IMR-90 (cell line): Measurements from ENCODE around the gene MASP2. TPM values are rescaled to one million over a fixed set of nuclear protein-coding genes. Genes with fewer than 3 reads are reported as not detected.
A peak's percentile ranks its signal among the peaks of the same experiment; 100 is the strongest.

ENCODE experiments used
- ATAC-seq: fragments of 200-7000 bp; cut with Tn5 transposase; 2 replicates; pipeline ENCODE4 v1.9.1; 2020; ENCODE audit warnings: low read depth, mild to moderate bottlenecking, moderate library complexity
- BruUV-seq: library from RNA; stranded (reverse); fragments of 400-500 nt; replicated peaks from 2 replicates; lab custom pipeline; 2021; lab: Mats Ljungman, UMichigan
- CTCF ChIA-PET: fragments of 300-600 bp; formaldehyde crosslinking; extraction: SDS; loops from one replicate; lab custom pipeline; 2021; ENCODE audit warnings: antibody characterized with exemption; lab: Yijun Ruan, JAX
- POLR2A ChIA-PET: fragments of 300-600 bp; sonication (Branson Sonifier 250); formaldehyde crosslinking; loops from one replicate; lab custom pipeline; 2022; ENCODE audit warnings: antibody characterized with exemption; ENCODE audit not compliant: unreplicated experiment; lab: Charles Lee
- DNase-seq: peaks from one replicate; pipeline ENCODE4 v3.0.0; 2013
- H2AFZ ChIP-seq: replicated peaks from 2 replicates; pipeline ENCODE3; 2013; ENCODE audit warnings: low read length, mild to moderate bottlenecking; ENCODE audit not compliant: poor library complexity
- H2AK5ac ChIP-seq: 2 replicates; pipeline ENCODE4 v1.6.1; 2013; ENCODE audit warnings: low read depth, low read length, inconsistent platforms
- H2AK9ac ChIP-seq: replicated peaks from 2 replicates; pipeline ENCODE3; 2013; ENCODE audit warnings: mild to moderate bottlenecking, low read depth, low read length, moderate library complexity; ENCODE audit not compliant: poor library complexity
- H2BK120ac ChIP-seq: 2 replicates; pipeline ENCODE4 v1.6.1; 2013; ENCODE audit warnings: low read depth, low read length, inconsistent platforms
- H2BK15ac ChIP-seq: 3 replicates; pipeline ENCODE4 v1.6.1; 2013; ENCODE audit warnings: low read depth, low read length, inconsistent platforms
- H2BK20ac ChIP-seq: 2 replicates; pipeline ENCODE4 v1.6.1; 2013; ENCODE audit warnings: low read depth, mild to moderate bottlenecking, inconsistent platforms, low read length, moderate library complexity
- H2BK5ac ChIP-seq: 2 replicates; pipeline ENCODE4 v1.6.1; 2013; ENCODE audit warnings: mild to moderate bottlenecking, low read depth, low read length, inconsistent platforms; ENCODE audit not compliant: poor library complexity, severe bottlenecking
- H3K14ac ChIP-seq: replicated peaks from 2 replicates; pipeline ENCODE4 v1.6.1; 2013; ENCODE audit warnings: low read depth, low read length, inconsistent platforms
- H3K18ac ChIP-seq: 2 replicates; pipeline ENCODE4 v1.6.1; 2013; ENCODE audit warnings: low read depth, low read length, control low read depth
- H3K23ac ChIP-seq: 2 replicates; pipeline ENCODE4 v1.6.1; 2013; ENCODE audit warnings: low read depth, low read length, inconsistent platforms
- H3K27ac ChIP-seq: 2 replicates; pipeline ENCODE4 v1.5.1; 2013; ENCODE audit warnings: mild to moderate bottlenecking, control low read depth, low read length; ENCODE audit not compliant: insufficient read depth
- H3K27me3 ChIP-seq: 2 replicates; pipeline ENCODE4 v1.6.1; 2013; ENCODE audit warnings: low read length; ENCODE audit not compliant: control insufficient read depth, insufficient read depth
- H3K36me3 ChIP-seq: 2 replicates; pipeline ENCODE4 v1.6.1; 2013; ENCODE audit warnings: low read length, mixed read lengths; ENCODE audit not compliant: control insufficient read depth, insufficient read depth
- H3K4ac ChIP-seq: 2 replicates; pipeline ENCODE4 v1.6.1; 2013; ENCODE audit warnings: low read depth, low read length, inconsistent platforms
- H3K4me1 ChIP-seq: 2 replicates; pipeline ENCODE4 v1.6.1; 2013; ENCODE audit warnings: low read length, mixed read lengths; ENCODE audit not compliant: control insufficient read depth, insufficient read depth
- H3K4me2 ChIP-seq: 2 replicates; pipeline ENCODE4 v1.6.1; 2013; ENCODE audit warnings: low read depth, mild to moderate bottlenecking, control low read depth, low read length, moderate library complexity
- H3K4me3 ChIP-seq: 2 replicates; pipeline ENCODE4 v1.5.1; 2013; ENCODE audit warnings: low read depth, mild to moderate bottlenecking, control low read depth, low read length, moderate library complexity; ENCODE audit not compliant: insufficient read depth
- H3K56ac ChIP-seq: 2 replicates; pipeline ENCODE4 v1.6.1; 2013; ENCODE audit warnings: low read length, inconsistent platforms; ENCODE audit not compliant: insufficient read depth; ENCODE audit errors: extremely low read depth
- H3K79me1 ChIP-seq, 2 experiments: 2 replicates each; pipeline ENCODE4 v1.6.1; 2013; ENCODE audit warnings: low read length in 2 of 2, inconsistent platforms in 1 of 2, low read depth in 1 of 2
- H3K9ac ChIP-seq: 2 replicates; pipeline ENCODE4 v1.6.1; 2013; ENCODE audit warnings: low read depth, low read length, control low read depth
- H3K9me1 ChIP-seq: 2 replicates; pipeline ENCODE4 v1.6.1; 2013; ENCODE audit warnings: low read length, inconsistent platforms; ENCODE audit not compliant: insufficient read depth
- H3K9me3 ChIP-seq: 2 replicates; pipeline ENCODE4 v1.6.1; 2013; ENCODE audit warnings: low read length; ENCODE audit not compliant: control insufficient read depth, insufficient read depth
- H4K20me1 ChIP-seq: 2 replicates; pipeline ENCODE4 v1.6.1; 2013; ENCODE audit warnings: low read length, inconsistent platforms; ENCODE audit not compliant: insufficient read depth
- H4K5ac ChIP-seq: 2 replicates; pipeline ENCODE4 v1.6.1; 2013; ENCODE audit warnings: mild to moderate bottlenecking, low read depth, low read length, control low read depth
- H4K8ac ChIP-seq, 2 experiments: 2 replicates each; pipeline ENCODE4 v1.6.1; 2013; ENCODE audit warnings: low read depth in 2 of 2, low read length in 2 of 2, control low read depth in 1 of 2, inconsistent platforms in 1 of 2
- H4K91ac ChIP-seq: 2 replicates; pipeline ENCODE4 v1.6.1; 2013; ENCODE audit warnings: low read depth, low read length, inconsistent platforms; ENCODE audit not compliant: insufficient read depth
- NFE2L2 ChIP-seq: fragments of 150-350 bp; IDR thresholded peaks from 2 replicates; pipeline ENCODE4 v1.6.1; 2016; ENCODE audit warnings: low read depth, mild to moderate bottlenecking, low read length
- WGBS, 2 experiments: methylation state at CpG; one replicate each; pipeline versions ENCODE4 v1.1.5 to v1.1.7; 2013; ENCODE audit warnings: missing lambda C conversion rate in 2 of 2; ENCODE audit not compliant: insufficient read length in 1 of 2; ENCODE audit errors: extremely low coverage in 2 of 2; 5-methylcytosine and 5-hydroxymethylcytosine counted together
- dilution Hi-C: fragments of 300-500 bp; cut with HindIII; formaldehyde crosslinking; loops from one replicate; pipeline ENCODE4 v1.14.3; 2018; ENCODE audit warnings: low sequenced_read_pairs; ENCODE audit not compliant: unreplicated experiment
- in situ Hi-C: fragments of 300-500 bp; cut with MboI; formaldehyde crosslinking; loops from 3 replicates; pipeline ENCODE4 v1.14.3; 2019; ENCODE audit warnings: low sequenced_read_pairs, inconsistent platforms, mixed read lengths
- intact Hi-C: fragments of 100-400 bp; cut with micrococcal nuclease; formaldehyde crosslinking; loops from 2 replicates; pipeline ENCODE4 v1.10.0; 2022
- polyA plus RNA-seq, 3 experiments: library from polyadenylated mRNA; depleted of rRNA; stranded (reverse); fragments of >200 nt; gene quantifications; 2 replicates each; pipeline ENCODE4 v1.2.3, GENCODE V29; 2012; ENCODE audit warnings: low replicate concordance in 1 of 3
- total RNA-seq: library from RNA; depleted of rRNA; stranded (reverse); fragments of >200 nt; gene quantifications from 2 replicates; pipeline ENCODE4 v1.2.3, GENCODE V29; 2012

MASP2 gene
- total and polyA plus RNA-seq, 2 of the 4 experiments (the other 2 are of a cell fraction), result 0.03 TPM; not detected in 1

GRCh38 chr1:11042065-11042464 lies 5.0 kb downstream of the MASP2 start:
- H2AK9ac ChIP-seq, result no peak overlapping the region
- intact Hi-C loops, result no loop called here
- no peak overlapping the region for H3K4ac ChIP-seq
- H2AK5ac ChIP-seq, result no peak overlapping the region
- no peak overlapping the region for H2AFZ ChIP-seq
- H4K20me1 ChIP-seq, result no peaks in the 10 kb centered on the region
- H3K4me2 ChIP-seq, result no peak overlapping the region
- no peak overlapping the region for H3K56ac ChIP-seq
- ChIA-PET CTCF (no interaction called here), POLR2A (no interaction called here)
- no TSS peak for BruUV-seq
- H3K4me3 ChIP-seq, result no peak overlapping the region
- H3K27me3 ChIP-seq, result peaks cover 6% of the 10 kb centered on the region
- H3K18ac ChIP-seq, result no peak overlapping the region
- no peak overlapping the region for H3K27ac ChIP-seq
- H4K91ac ChIP-seq, result no peak overlapping the region
- no peak overlapping the region for H2BK120ac ChIP-seq
- no peaks in the 10 kb centered on the region for H3K9me3 ChIP-seq
- no peak overlapping the region for H3K14ac ChIP-seq
- no peaks in the 10 kb centered on the region for H3K9me1 ChIP-seq
- no peaks in the 10 kb centered on the region for H3K36me3 ChIP-seq
- DNase-seq (no peak), ATAC-seq (no peak)
- no peak overlapping the region for H4K8ac ChIP-seq
- dilution Hi-C loops, result no loop called here
- WGBS, 2 experiments, result 36% methylated on average over 3 of the region's 3 CpGs; no CpG with 5 or more reads in 1 of the 2 experiments
- no peak overlapping the region for H2BK20ac ChIP-seq
- H3K79me1 ChIP-seq, result no peaks in the 10 kb centered on the region
- no peak overlapping the region for H4K5ac ChIP-seq
- H3K23ac ChIP-seq, result no peak overlapping the region
- TF ChIP-seq NFE2L2, result no peak
- H2BK15ac ChIP-seq, result no peak overlapping the region
- H3K9ac ChIP-seq, result no peak overlapping the region
- peak overlapping the region; percentile 11 for H2BK5ac ChIP-seq
- in situ Hi-C loops, result no loop called here
- no peaks in the 10 kb centered on the region for H3K4me1 ChIP-seq
